HG03565 (cell line): ENCODE results near the gene CCDC192.
"Not testable (repeated sequence)": the region's sequence is repeated elsewhere in the genome, so short reads cannot be mapped to it uniquely, and the experiment has no call there.

Source experiments
- ATAC-seq: cut with Tn5 transposase; IDR thresholded peaks from one replicate; pipeline ENCODE4 v1.9.1; 2021; ENCODE audit warnings: mild to moderate bottlenecking, moderate library complexity; ENCODE audit not compliant: unreplicated experiment

The CCDC192 gene

GRCh38 chr5:127758766-127759283, 55.6 kb downstream of the CCDC192 start:
- ATAC-seq: no peak

GRCh38 chr5:127761869-127762268, 58.7 kb downstream of the CCDC192 start:
- no peak for ATAC-seq

GRCh38 chr5:127762412-127762811, 59.2 kb downstream of the CCDC192 start:
- ATAC-seq: no peak

DNA sequence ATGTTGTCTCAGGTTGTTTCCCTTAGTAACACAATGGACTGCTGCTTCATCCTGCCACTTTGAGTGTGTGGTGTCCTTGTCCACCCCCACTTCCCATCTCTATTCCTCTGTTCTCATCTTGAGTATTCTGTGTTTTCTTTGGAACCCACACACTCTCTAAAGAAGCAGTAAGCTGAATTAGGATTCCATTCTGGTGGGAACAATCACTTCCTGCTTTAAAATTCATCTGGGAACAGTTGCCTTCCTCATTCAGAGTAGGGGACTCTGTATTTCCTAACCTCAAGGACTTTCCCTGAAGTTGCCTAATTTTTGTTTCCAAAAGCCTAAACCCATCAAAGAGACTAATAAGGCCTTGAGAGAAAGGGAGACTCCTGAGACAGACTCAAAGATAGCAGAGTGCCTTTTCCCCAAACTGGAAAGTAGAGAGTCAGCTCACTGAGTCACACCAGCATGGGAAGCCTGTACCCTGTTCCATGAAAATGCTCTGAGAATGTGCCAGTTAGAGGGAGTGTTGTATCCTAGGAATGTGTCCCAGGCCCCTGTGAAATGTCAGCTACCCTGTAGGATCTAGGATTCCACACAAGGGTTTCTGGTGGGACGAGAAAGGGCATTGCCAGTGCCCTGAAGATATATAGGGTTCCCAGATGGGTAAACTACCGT, 63.6 kb downstream of the CCDC192 start:
- ATAC-seq: no peak

- ATAC-seq: no peak
Measured at GRCh38 chr5:127769386-127769785, 66.2 kb downstream of the CCDC192 start.

- ATAC-seq: no peak
Measured at GRCh38 chr5:127770272-127770671, 67.1 kb downstream of the CCDC192 start.

- ATAC-seq: no peak
Measured at GRCh38 chr5:127772531-127772930, 69.3 kb downstream of the CCDC192 start.

DNA sequence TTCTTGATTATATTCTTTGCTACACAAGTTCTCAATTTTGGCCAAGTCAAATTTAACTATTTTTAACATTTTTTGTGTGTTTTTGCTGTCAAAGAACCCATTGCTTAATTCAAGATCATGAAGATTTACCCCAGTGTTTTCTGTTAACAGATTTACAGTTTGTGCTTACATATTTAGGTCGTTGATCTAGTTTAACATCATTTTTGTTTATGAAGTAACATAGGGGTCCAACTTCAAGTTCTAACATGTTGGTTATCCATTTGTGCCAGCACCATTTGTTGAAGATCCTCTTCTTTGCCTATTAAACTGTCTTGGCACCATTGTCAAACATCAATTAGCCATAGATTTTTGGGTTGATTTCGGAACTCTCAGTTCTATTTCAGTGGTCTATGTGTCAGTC, 71.0 kb downstream of the CCDC192 start:
- no peak for ATAC-seq

DNA sequence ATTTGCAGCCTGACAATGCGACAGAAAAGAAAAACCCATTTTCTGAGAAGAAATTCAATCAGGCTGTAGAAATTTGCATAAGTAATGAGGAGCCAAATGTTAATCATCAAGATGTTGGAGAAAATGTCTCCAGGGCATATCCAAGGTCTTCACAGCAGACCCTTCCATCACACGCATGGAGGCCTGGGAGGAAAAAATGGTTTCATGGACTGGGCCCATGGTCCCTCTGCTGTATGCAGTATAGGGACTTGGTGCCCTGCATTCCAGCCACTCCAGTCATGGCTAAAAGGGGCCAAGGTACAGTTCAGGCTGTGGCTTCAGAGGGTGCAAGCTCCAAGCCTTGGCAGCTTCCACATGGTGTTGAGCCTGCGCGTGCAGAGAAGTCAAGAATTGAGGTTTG, 73.3 kb downstream of the CCDC192 start:
- ATAC-seq: no peak

GRCh38 chr5:127777957-127778356, 74.8 kb downstream of the CCDC192 start:
- ATAC-seq: no peak

DNA sequence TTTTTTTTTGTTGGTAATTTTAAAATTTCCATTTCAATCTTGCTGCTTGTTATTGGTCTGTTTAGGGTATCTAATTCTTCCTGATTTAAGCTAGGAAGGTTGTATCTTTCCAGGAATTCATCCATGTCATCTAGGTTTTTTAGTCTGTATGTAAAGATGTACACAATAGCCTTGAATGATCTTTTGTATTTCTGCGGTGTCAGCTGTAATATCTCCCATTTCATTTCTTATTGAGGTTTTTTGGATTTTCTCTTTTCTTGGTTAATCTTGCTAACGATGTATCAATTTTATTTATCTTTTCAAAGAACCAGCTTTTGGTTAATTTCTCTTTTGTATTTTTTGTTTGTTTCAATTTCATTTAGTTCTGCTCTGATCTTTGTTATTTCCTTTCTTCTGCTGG, 79.3 kb downstream of the CCDC192 start:
- not testable (repeated sequence) for ATAC-seq

- peak; percentile 67 for ATAC-seq
Measured at GRCh38 chr5:127785098-127785927, 82.1 kb downstream of the CCDC192 start.

GRCh38 chr5:127791439-127791838, 88.2 kb downstream of the CCDC192 start:
- ATAC-seq: no peak

- ATAC-seq: not testable (repeated sequence)
Measured at GRCh38 chr5:127791908-127792307, 88.7 kb downstream of the CCDC192 start.

DNA sequence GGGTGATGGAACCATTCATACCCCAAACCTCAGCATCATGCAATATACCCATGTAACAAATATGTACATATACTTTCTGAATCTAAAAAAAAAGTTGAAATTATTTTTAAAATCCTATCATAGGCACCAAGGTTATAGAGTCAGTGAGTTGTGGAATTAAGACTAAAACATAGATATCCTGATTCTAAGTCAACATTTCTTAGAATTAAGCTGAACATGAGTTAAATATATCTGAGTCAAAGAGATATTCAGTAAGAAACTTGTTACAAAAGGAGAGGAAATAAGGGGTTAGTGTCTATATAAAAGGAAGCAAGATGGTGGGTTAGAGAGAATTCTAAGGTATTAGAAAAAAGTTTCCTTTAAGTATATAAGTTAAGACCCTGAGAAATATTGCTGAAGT, 89.9 kb downstream of the CCDC192 start:
- no peak for ATAC-seq

DNA sequence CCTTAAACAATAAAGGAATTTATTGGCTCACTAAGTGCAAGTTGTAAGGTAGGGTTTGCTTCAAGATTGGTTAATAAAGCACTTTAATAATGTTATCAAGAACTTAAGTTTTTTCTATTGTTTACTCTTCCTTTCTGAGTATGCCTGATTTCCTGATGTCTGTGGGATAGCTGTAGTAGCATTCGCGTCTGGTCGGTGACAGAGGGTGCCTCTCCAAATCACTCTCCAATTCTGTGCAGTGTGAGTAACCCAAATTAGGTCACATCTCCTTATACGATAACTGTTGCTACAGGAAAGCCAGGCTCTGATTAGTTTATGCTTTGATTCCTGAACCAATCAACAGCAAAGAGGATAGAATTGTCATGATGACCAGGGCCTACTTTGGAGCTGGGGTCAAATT, 90.7 kb downstream of the CCDC192 start:
- no peak for ATAC-seq

DNA sequence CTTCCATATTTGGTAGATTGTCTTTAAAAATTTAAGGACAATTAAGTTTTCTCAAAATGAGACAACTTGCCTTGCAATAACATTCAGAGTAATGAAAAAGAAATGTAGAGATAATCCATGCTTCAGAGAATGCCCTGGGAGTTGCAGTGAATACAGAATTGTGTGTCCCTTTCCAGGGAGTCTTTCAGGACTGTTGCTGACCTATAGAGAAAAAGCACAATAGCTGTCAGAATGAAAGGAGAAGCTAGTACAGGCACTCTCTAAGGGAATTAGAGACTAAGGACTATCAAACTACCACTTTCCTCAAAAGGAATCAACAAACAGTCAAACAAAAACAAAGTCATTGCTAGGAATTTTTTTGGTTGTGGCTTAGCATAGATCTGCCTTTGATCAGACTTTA, 93.0 kb downstream of the CCDC192 start:
- no peak for ATAC-seq

DNA sequence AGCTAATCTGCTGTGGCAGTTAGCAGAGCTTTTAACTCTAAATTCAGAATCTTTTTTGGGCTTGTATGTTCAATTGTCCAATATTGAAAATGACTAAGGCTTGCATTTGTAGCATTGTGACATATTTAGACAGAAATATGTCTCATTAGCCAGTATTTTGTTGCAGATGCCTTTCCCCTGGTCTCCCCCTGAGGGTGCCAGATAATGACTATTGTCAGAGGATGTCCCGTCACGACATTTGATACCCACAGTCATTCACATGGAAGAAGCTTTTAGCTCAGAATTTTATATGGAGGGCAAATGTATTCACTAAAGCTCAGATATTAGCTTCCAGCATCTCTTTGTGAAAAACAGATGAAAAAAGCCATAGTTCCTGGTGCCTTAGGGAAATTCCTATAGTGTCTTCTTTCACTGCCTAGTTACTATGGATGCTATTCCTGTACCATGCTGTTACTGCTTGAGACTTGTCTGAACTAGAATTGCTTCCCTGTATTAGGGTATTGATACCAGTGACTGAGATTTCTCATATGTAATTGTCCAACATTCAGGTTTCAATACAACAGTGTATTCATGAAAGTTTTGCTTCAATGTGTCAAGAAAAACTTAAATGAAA, 96.2 kb downstream of the CCDC192 start:
- ATAC-seq: no peak

DNA sequence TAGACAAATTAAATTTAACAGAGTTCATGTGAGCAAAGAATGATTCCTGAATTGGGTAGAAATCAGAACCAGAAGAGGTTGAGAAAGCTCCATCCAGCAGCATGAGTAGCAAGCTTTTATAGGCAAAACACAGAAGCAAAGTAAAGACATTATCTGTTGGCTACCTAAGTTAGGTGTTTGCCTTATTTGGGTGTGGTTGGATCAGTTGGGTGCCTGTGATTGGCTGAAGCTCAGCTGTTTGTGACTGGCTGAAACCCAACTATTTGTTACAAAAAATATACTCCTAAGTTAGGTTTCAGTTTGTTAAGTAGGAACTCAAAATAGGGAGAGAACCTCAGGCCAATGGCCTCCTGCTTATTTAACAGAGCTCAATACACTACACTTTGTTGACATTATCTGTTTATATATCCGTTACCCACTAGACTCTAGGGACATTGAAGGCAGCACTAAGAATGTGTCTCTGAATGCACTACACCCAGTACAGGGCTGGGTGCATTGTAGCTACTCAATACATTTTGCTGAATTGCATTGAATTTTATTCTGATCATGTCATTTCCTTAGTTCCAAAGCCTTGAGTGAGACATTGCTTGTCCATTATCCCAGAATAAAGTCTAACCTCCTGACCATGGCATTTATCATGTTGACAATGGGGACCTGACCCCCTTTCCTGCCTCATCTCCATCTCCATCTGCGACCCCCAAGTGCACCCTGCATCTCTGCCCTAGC, 98.7 kb downstream of the CCDC192 start:
- no peak for ATAC-seq

DNA sequence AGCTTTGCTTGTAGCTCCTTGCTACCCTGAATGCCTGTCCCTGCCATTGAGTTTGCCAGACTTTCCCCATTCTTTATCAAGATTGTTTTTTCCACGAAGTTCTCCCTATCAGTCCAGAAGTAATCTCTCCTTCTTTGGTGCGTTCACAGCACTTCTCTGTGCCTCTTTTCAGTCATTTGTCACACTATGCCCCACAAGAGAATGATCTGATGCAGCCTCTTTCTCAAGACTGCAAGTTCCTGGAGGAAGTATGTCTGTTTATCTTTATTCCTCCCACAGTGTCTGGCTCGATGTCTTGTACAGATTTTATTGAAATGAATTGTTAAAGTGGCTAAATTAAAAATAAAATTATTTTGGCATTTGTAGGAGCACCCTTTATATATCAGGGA, 99.3 kb downstream of the CCDC192 start:
- no peak for ATAC-seq

GRCh38 chr5:127804886-127805426, 101.8 kb downstream of the CCDC192 start:
- ATAC-seq: no peak
